Neural cell (in vitro differentiated cells): ENCODE results near the gene NT5C3A. TPM values are rescaled to one million over a fixed set of nuclear protein-coding genes. Genes with fewer than 3 reads are reported as not detected.

Experiments used
- H2AFZ ChIP-seq: fragments of 200-600, 300-800 bp; sonication (generic), shearing (Covaris generic); 2 replicates; pipeline ENCODE4 v1.6.0; 2014; ENCODE audit warnings: low read depth, mild to moderate bottlenecking, antibody characterized with exemption, low read length, moderate library complexity
- H3F3A ChIP-seq: fragments of 200-600 bp; shearing (Covaris generic); 2 replicates; pipeline ENCODE4 v1.6.1; 2016; ENCODE audit warnings: mild to moderate bottlenecking, moderate library complexity, mixed read lengths, antibody characterized with exemption, low read length; ENCODE audit not compliant: insufficient read depth, poor library complexity, severe bottlenecking
- H3K27ac ChIP-seq: fragments of 200-600, 300-800 bp; sonication (generic), shearing (Covaris generic); 2 replicates; pipeline ENCODE4 v1.5.1; 2014; ENCODE audit warnings: mild to moderate bottlenecking, low read length, moderate library complexity
- H3K27me3 ChIP-seq: fragments of 300-800, 200-600 bp; sonication (generic), shearing (Covaris generic); 2 replicates; pipeline ENCODE4 v1.6.0; 2014; ENCODE audit warnings: mild to moderate bottlenecking, low read depth, low read length, moderate library complexity; ENCODE audit not compliant: insufficient read depth
- H3K36me3 ChIP-seq: fragments of 300-800, 200-600 bp; sonication (generic), shearing (Covaris generic); 2 replicates; pipeline ENCODE4 v1.5.1; 2014; ENCODE audit warnings: mild to moderate bottlenecking, antibody characterized with exemption, low read length, moderate library complexity; ENCODE audit not compliant: insufficient read depth
- H3K4me2 ChIP-seq: fragments of 300-800, 200-600 bp; sonication (generic), shearing (Covaris generic); 2 replicates; pipeline ENCODE4 v1.6.0; 2014; ENCODE audit warnings: mild to moderate bottlenecking, low read length
- H3K4me3 ChIP-seq: fragments of 300-800, 200-600 bp; sonication (generic), shearing (Covaris generic); 2 replicates; pipeline ENCODE4 v1.5.1; 2014; ENCODE audit warnings: mild to moderate bottlenecking, low read length, moderate library complexity
- H3K79me2 ChIP-seq: fragments of 200-600 bp; shearing (Covaris generic); replicated peaks from 2 replicates; pipeline ENCODE4 v1.6.0; 2014; ENCODE audit warnings: mild to moderate bottlenecking, low read length, moderate library complexity; ENCODE audit not compliant: insufficient read depth
- H3K9ac ChIP-seq: fragments of 300-800, 200-600 bp; sonication (generic), shearing (Covaris generic); 2 replicates; pipeline ENCODE4 v1.6.1; 2016; ENCODE audit warnings: mild to moderate bottlenecking, low read length, mixed read lengths
- H3K9me2 ChIP-seq: fragments of 200-600 bp; shearing (Covaris generic); 2 replicates; pipeline ENCODE4 v1.6.1; 2016; ENCODE audit warnings: mild to moderate bottlenecking, low read length, mixed read lengths; ENCODE audit not compliant: insufficient read depth
- H3K9me3 ChIP-seq: fragments of 200-600, 300-800 bp; sonication (generic), shearing (Covaris generic); 2 replicates; pipeline ENCODE4 v1.6.1; 2016; ENCODE audit warnings: mild to moderate bottlenecking, mixed run types, low read length, moderate library complexity, mixed read lengths
- H4K20me1 ChIP-seq: fragments of 200-600 bp; shearing (Covaris generic); 2 replicates; pipeline ENCODE4 v1.6.1; 2016; ENCODE audit warnings: mild to moderate bottlenecking, mixed run types; ENCODE audit not compliant: insufficient read depth
- EP300 ChIP-seq: fragments of 450-650 bp; conservative IDR thresholded peaks from 2 replicates; pipeline ENCODE4 v1.6.1; 2014; ENCODE audit warnings: antibody characterized with exemption, mild to moderate bottlenecking, moderate library complexity; ENCODE audit not compliant: poor library complexity, severe bottlenecking
- EZH2 ChIP-seq: fragments of 200-600, 300-800 bp; shearing (Covaris generic), sonication (generic); IDR thresholded peaks from 2 replicates; pipeline ENCODE4 v1.6.1; 2014; ENCODE audit warnings: antibody characterized with exemption, low read length, borderline replicate concordance, mild to moderate bottlenecking; ENCODE audit not compliant: insufficient read depth, poor library complexity, severe bottlenecking
- MXI1 ChIP-seq: fragments of 450-650 bp; conservative IDR thresholded peaks from 2 replicates; pipeline ENCODE4 v1.6.1; 2014; ENCODE audit warnings: antibody characterized with exemption, mild to moderate bottlenecking; ENCODE audit not compliant: poor library complexity, severe bottlenecking
- POLR2AphosphoS5 ChIP-seq: IDR thresholded peaks from 2 replicates; pipeline ENCODE4 v1.6.1; 2012
- RAD21 ChIP-seq: fragments of 450-650 bp; conservative IDR thresholded peaks from 2 replicates; pipeline ENCODE4 v1.6.1; 2014; ENCODE audit warnings: antibody characterized with exemption, mild to moderate bottlenecking, moderate library complexity
- SMC3 ChIP-seq: fragments of 450-650 bp; conservative IDR thresholded peaks from 2 replicates; pipeline ENCODE4 v1.6.1; 2014; ENCODE audit warnings: antibody characterized with exemption, mild to moderate bottlenecking, moderate library complexity; ENCODE audit not compliant: poor library complexity
- TAF1 ChIP-seq: IDR thresholded peaks from 2 replicates; pipeline ENCODE4 v1.6.1; 2012; ENCODE audit warnings: low read depth
- polyA plus RNA-seq: library from polyadenylated mRNA; depleted of rRNA; stranded (reverse); fragments of >200 nt; gene quantifications from 2 replicates; pipeline ENCODE4 v1.2.3, GENCODE V29; 2014
- TF ChIP-seq, protein P1 (sequence below): fragments of 450-650 bp; IDR thresholded peaks from 2 replicates; pipeline ENCODE4 v1.5.1; 2014; ENCODE audit warnings: antibody characterized with exemption, mild to moderate bottlenecking, moderate library complexity; ENCODE audit not compliant: poor library complexity, severe bottlenecking
- TF ChIP-seq, protein P2 (sequence below): IDR thresholded peaks from 2 replicates; pipeline ENCODE4 v1.6.1; 2012; ENCODE audit warnings: borderline replicate concordance

The NT5C3A gene
- polyA plus RNA-seq, 1 donor from 2014 or later: 99.2 TPM

DNA sequence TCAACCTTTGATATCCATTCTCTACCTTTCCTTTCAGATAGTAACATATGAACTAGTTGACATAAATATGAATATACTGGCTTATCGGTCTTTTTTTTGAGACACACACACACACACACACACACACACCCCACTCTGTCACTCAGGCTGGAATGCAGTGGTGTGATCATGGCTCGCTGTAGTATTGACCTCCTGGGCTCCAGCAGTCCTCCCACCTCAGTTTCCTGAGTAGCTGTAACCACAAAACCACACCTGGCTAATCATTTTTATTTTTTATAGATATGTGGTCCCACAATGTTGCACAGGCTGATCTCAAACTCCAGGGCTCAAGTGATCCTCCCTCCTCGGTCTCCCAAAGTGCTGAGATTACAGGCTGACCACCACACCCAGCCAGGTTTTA is 14.2 kb upstream of the NT5C3A start:
- no peaks in the 10 kb centered on the region for H3F3A ChIP-seq
- no peaks in the 10 kb centered on the region for H3K9me2 ChIP-seq
- no peak overlapping the region for H3K27ac ChIP-seq
- H3K27me3 ChIP-seq: no peaks in the 10 kb centered on the region
- no peaks in the 10 kb centered on the region for H3K9me3 ChIP-seq
- no peaks in the 10 kb centered on the region for H4K20me1 ChIP-seq
- no peak for TF ChIP-seq TAF1
- no peaks in the 10 kb centered on the region for H3K79me2 ChIP-seq
- H3K9ac ChIP-seq: no peak overlapping the region
- no peak overlapping the region for H2AFZ ChIP-seq
- no peak overlapping the region for H3K4me2 ChIP-seq
- H3K36me3 ChIP-seq: no peaks in the 10 kb centered on the region
- no peak overlapping the region for H3K4me3 ChIP-seq

DNA sequence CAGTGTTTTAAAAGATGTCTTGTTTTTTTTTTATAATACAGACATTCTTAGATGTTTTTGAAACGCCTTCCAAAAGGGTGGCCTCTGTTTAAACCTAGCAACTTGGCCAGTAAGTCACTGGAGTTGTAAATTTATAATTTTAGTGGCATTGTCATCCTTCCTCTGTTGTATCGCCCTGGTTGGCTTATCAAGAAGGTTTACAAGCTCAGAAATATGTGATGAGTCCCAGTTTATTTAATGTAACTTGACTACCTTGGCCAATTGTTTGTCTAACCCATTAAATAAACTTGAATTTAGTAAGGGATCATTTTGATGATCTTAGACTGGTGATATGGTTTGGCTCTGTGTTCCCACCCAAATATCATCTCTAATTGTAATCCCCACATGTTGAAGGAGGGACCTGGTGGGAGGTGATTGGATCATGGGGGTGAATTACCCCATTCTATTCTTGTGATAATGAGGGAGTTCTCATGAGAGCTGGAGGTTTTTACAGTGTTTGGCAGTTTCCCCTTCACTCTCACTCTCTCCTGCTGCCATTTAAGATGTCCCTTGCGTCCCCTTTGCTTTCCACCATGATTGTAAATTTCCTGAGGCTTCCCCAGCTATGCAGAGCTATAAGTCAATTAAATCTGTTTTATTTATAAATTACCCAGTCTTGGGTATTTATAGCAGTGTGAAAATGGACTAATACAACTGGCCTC is 13.4 kb upstream of the NT5C3A start:
- Histone ChIP-seq H2AFZ (no peak overlapping the region), H3F3A (no peaks in the 10 kb centered on the region), H3K9me2 (no peaks in the 10 kb centered on the region), H3K79me2 (no peaks in the 10 kb centered on the region), H3K27me3 (no peaks in the 10 kb centered on the region), H3K4me3 (no peak overlapping the region), H3K36me3 (no peaks in the 10 kb centered on the region), H3K4me2 (no peak overlapping the region), H3K9me3 (no peaks in the 10 kb centered on the region), H4K20me1 (no peaks in the 10 kb centered on the region), H3K27ac (no peak overlapping the region), H3K9ac (no peak overlapping the region)
- no peak for TF ChIP-seq RAD21
- TF ChIP-seq, protein P1, sequence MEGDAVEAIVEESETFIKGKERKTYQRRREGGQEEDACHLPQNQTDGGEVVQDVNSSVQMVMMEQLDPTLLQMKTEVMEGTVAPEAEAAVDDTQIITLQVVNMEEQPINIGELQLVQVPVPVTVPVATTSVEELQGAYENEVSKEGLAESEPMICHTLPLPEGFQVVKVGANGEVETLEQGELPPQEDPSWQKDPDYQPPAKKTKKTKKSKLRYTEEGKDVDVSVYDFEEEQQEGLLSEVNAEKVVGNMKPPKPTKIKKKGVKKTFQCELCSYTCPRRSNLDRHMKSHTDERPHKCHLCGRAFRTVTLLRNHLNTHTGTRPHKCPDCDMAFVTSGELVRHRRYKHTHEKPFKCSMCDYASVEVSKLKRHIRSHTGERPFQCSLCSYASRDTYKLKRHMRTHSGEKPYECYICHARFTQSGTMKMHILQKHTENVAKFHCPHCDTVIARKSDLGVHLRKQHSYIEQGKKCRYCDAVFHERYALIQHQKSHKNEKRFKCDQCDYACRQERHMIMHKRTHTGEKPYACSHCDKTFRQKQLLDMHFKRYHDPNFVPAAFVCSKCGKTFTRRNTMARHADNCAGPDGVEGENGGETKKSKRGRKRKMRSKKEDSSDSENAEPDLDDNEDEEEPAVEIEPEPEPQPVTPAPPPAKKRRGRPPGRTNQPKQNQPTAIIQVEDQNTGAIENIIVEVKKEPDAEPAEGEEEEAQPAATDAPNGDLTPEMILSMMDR: no peak
- no peak for TF ChIP-seq POLR2AphosphoS5
- no peak for TF ChIP-seq SMC3
- no peak for TF ChIP-seq MXI1
- no peak for TF ChIP-seq EZH2
- no peak for TF ChIP-seq TAF1
- TF ChIP-seq, protein P2, sequence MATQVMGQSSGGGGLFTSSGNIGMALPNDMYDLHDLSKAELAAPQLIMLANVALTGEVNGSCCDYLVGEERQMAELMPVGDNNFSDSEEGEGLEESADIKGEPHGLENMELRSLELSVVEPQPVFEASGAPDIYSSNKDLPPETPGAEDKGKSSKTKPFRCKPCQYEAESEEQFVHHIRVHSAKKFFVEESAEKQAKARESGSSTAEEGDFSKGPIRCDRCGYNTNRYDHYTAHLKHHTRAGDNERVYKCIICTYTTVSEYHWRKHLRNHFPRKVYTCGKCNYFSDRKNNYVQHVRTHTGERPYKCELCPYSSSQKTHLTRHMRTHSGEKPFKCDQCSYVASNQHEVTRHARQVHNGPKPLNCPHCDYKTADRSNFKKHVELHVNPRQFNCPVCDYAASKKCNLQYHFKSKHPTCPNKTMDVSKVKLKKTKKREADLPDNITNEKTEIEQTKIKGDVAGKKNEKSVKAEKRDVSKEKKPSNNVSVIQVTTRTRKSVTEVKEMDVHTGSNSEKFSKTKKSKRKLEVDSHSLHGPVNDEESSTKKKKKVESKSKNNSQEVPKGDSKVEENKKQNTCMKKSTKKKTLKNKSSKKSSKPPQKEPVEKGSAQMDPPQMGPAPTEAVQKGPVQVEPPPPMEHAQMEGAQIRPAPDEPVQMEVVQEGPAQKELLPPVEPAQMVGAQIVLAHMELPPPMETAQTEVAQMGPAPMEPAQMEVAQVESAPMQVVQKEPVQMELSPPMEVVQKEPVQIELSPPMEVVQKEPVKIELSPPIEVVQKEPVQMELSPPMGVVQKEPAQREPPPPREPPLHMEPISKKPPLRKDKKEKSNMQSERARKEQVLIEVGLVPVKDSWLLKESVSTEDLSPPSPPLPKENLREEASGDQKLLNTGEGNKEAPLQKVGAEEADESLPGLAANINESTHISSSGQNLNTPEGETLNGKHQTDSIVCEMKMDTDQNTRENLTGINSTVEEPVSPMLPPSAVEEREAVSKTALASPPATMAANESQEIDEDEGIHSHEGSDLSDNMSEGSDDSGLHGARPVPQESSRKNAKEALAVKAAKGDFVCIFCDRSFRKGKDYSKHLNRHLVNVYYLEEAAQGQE: no peak
- no peak for TF ChIP-seq EP300

DNA sequence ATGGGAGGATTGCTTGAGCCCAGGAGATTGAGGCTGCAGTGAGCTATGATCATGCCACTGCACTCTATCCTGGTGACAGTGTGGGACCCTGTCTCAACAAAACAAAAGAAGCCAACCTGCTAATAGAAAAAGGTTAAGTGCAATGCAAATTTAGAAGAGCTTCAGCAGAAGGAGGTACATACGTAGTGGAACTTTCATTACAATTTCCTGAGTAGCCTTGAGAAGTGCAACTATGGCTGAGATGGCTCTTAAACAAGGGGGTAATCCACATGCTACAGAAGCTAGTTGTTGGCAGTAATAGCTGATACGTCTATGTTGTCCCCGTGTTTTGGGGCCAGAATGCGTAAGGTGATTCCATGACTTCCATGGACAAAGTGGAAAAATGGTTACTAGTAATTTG is 10.7 kb upstream of the NT5C3A start:
- Histone ChIP-seq H2AFZ (no peak overlapping the region), H3K79me2 (no peaks in the 10 kb centered on the region), H3F3A (no peaks in the 10 kb centered on the region), H3K9me2 (no peaks in the 10 kb centered on the region), H3K27me3 (no peaks in the 10 kb centered on the region), H3K9ac (no peak overlapping the region), H3K9me3 (peaks cover 12% of the 10 kb centered on the region), H3K4me2 (no peak overlapping the region), H4K20me1 (no peaks in the 10 kb centered on the region), H3K36me3 (no peaks in the 10 kb centered on the region), H3K4me3 (no peak overlapping the region), H3K27ac (no peak overlapping the region)
- TF ChIP-seq RAD21: no peak
